ENCODE results near the gene UBQLN4. TPM values are rescaled to one million over a fixed set of nuclear protein-coding genes. Genes with fewer than 3 reads are reported as not detected.

The UBQLN4 gene
- total and polyA plus RNA-seq, 5 donors from 2014 or later = 4.4 to 19.1 (median 6.1) TPM

DNA sequence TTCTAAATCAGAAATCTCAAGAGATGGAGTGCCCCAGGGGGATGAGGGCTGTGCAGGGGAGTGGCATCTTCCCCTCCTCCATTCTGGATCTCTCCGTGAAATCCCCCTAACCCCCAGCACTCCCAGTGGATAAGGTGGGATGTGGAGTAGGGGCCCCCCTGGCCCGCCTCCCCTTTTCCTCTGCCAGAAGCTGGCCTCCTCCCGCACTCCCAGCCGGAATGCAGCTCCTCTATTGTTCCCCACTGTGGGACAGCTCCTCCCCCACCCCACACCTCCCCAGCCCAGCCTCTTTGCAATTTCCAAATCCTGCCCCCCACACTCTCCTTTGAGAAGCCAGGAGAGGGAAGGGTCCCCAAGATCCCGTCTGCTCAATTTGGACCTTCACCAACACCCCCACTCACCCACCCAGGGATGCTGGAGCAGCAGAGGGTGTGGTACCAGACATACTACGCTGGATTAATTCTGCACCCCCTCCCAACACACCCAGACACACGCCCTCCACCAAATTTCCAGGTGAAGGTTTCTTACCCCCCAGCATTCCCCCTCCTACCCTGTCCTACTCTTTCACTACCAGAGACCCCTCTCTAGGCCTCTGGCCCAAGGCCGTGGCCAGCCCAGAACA lies 26.8 kb upstream of the UBQLN4 start:
- Histone ChIP-seq H3K4me3 (ENCODE audit: low read depth, low read length) (no peak overlapping the region), H3K27me3 (ENCODE audit: control insufficient read depth, insufficient read depth, low read length) (peaks cover 14% of the 10 kb centered on the region), H3K9me3 (ENCODE audit: control insufficient read depth in 2 of 2, low read length in 2 of 2) (no peaks in the 10 kb centered on the region), H3K27ac (ENCODE audit: insufficient read depth, low read length, poor library complexity, severe bottlenecking) (no peak overlapping the region), H3K4me1 (ENCODE audit: control insufficient read depth, insufficient read depth, low read length, poor library complexity, severe bottlenecking) (peaks cover 17% of the 10 kb centered on the region), H3K36me3 (ENCODE audit: control insufficient read depth, insufficient read depth, low read length) (no peaks in the 10 kb centered on the region)
- H3K9me3 Mint-ChIP-seq = peaks cover 0 to 2% (median 0%) of the 10 kb centered on the region in 7 donors
- H3K4me3 Mint-ChIP-seq = peak overlapping the region in 1 of 4 donors; percentile 59
- peaks cover 0 to 18% (median 1%) of the 10 kb centered on the region in 4 donors for H3K4me1 Mint-ChIP-seq
- no peaks in the 10 kb centered on the region for H3K36me3 Mint-ChIP-seq
- H3K27ac Mint-ChIP-seq = no peak overlapping the region
- H3K27me3 Mint-ChIP-seq = peaks cover 57% of the 10 kb centered on the region
- DNase-seq (no peak), ATAC-seq (ENCODE audit: low read depth in 2 of 2) (no peak)

GRCh38 chr1:156079762-156080161 lies 26.2 kb upstream of the UBQLN4 start:
- Histone ChIP-seq H3K27me3 (ENCODE audit: control insufficient read depth, insufficient read depth, low read length) (peaks cover 13% of the 10 kb centered on the region), H3K4me3 (ENCODE audit: low read depth, low read length) (no peak overlapping the region), H3K9me3 (ENCODE audit: control insufficient read depth in 2 of 2, low read length in 2 of 2) (no peaks in the 10 kb centered on the region), H3K36me3 (ENCODE audit: control insufficient read depth, insufficient read depth, low read length) (no peaks in the 10 kb centered on the region), H3K27ac (ENCODE audit: insufficient read depth, low read length, poor library complexity, severe bottlenecking) (no peak overlapping the region), H3K4me1 (ENCODE audit: control insufficient read depth, insufficient read depth, low read length, poor library complexity, severe bottlenecking) (peaks cover 17% of the 10 kb centered on the region)
- ATAC-seq (ENCODE audit: low read depth in 2 of 2) (no peak), DNase-seq (no peak)
- Mint-ChIP-seq H3K9me3 (peaks cover 0 to 2% (median 0%) of the 10 kb centered on the region in 7 donors), H3K4me3 (peak overlapping the region; percentile 44 to 66 (median 56)), H3K4me1 (peaks cover 0 to 18% (median 1%) of the 10 kb centered on the region in 4 donors), H3K27ac (no peak overlapping the region), H3K36me3 (no peaks in the 10 kb centered on the region), H3K27me3 (peaks cover 55% of the 10 kb centered on the region)

- no peak overlapping the region for H3K27ac ChIP-seq (ENCODE audit: insufficient read depth, low read length, poor library complexity, severe bottlenecking)
- no peaks in the 10 kb centered on the region for H3K36me3 Mint-ChIP-seq
- peak overlapping the region in 1 of 3 donors; percentile 33 for H3K27ac Mint-ChIP-seq
- H3K4me3 Mint-ChIP-seq = peak overlapping the region in 2 of 4 donors; percentile 3 to 69
- peaks cover 0 to 2% (median 0%) of the 10 kb centered on the region in 7 donors for H3K9me3 Mint-ChIP-seq
- H3K9me3 ChIP-seq (ENCODE audit: control insufficient read depth in 2 of 2, low read length in 2 of 2) = no peaks in the 10 kb centered on the region
- peaks cover 17% of the 10 kb centered on the region for H3K4me1 ChIP-seq (ENCODE audit: control insufficient read depth, insufficient read depth, low read length, poor library complexity, severe bottlenecking)
- H3K4me1 Mint-ChIP-seq = peaks cover 0 to 18% (median 1%) of the 10 kb centered on the region in 4 donors
- DNase-seq (no peak), ATAC-seq (ENCODE audit: low read depth in 2 of 2) (no peak)
- no peak overlapping the region for H3K4me3 ChIP-seq (ENCODE audit: low read depth, low read length)
- H3K36me3 ChIP-seq (ENCODE audit: control insufficient read depth, insufficient read depth, low read length) = no peaks in the 10 kb centered on the region
- H3K27me3 ChIP-seq (ENCODE audit: control insufficient read depth, insufficient read depth, low read length) = peaks cover 3% of the 10 kb centered on the region
- H3K27me3 Mint-ChIP-seq = peaks cover 45% of the 10 kb centered on the region
These were observed 25.1 kb upstream of the UBQLN4 start for GRCh38 chr1:156078728-156079127.

- Mint-ChIP-seq H3K9me3 (peaks cover 0 to 2% (median 0%) of the 10 kb centered on the region in 7 donors), H3K4me1 (peaks cover 0 to 11% (median 0%) of the 10 kb centered on the region in 4 donors), H3K36me3 (no peaks in the 10 kb centered on the region), H3K27ac (no peak overlapping the region), H3K4me3 (no peak overlapping the region), H3K27me3 (peaks cover 35% of the 10 kb centered on the region)
- Histone ChIP-seq H3K9me3 (ENCODE audit: control insufficient read depth in 2 of 2, low read length in 2 of 2) (no peaks in the 10 kb centered on the region), H3K4me3 (ENCODE audit: low read depth, low read length) (no peak overlapping the region), H3K27me3 (ENCODE audit: control insufficient read depth, insufficient read depth, low read length) (no peaks in the 10 kb centered on the region), H3K27ac (ENCODE audit: insufficient read depth, low read length, poor library complexity, severe bottlenecking) (no peak overlapping the region), H3K36me3 (ENCODE audit: control insufficient read depth, insufficient read depth, low read length) (no peaks in the 10 kb centered on the region), H3K4me1 (ENCODE audit: control insufficient read depth, insufficient read depth, low read length, poor library complexity, severe bottlenecking) (peaks cover 8% of the 10 kb centered on the region)
- DNase-seq (no peak), ATAC-seq (ENCODE audit: low read depth in 2 of 2) (no peak)
These were observed 23.8 kb upstream of the UBQLN4 start for GRCh38 chr1:156077430-156077760.

GRCh38 chr1:156076609-156077429 lies 23.2 kb upstream of the UBQLN4 start:
- H3K27ac ChIP-seq (ENCODE audit: insufficient read depth, low read length, poor library complexity, severe bottlenecking) = no peak overlapping the region
- peaks cover 0 to 8% (median 0%) of the 10 kb centered on the region in 4 donors for H3K4me1 Mint-ChIP-seq
- no peak overlapping the region for H3K27ac Mint-ChIP-seq
- peaks cover 35% of the 10 kb centered on the region for H3K27me3 Mint-ChIP-seq
- H3K4me3 Mint-ChIP-seq = no peak overlapping the region
- no peaks in the 10 kb centered on the region for H3K36me3 Mint-ChIP-seq
- H3K9me3 Mint-ChIP-seq = peaks cover 0 to 2% (median 0%) of the 10 kb centered on the region in 7 donors
- H3K9me3 ChIP-seq (ENCODE audit: control insufficient read depth in 2 of 2, low read length in 2 of 2) = no peaks in the 10 kb centered on the region
- H3K4me3 ChIP-seq (ENCODE audit: low read depth, low read length) = no peak overlapping the region
- H3K27me3 ChIP-seq (ENCODE audit: control insufficient read depth, insufficient read depth, low read length) = no peaks in the 10 kb centered on the region
- no peaks in the 10 kb centered on the region for H3K36me3 ChIP-seq (ENCODE audit: control insufficient read depth, insufficient read depth, low read length)
- H3K4me1 ChIP-seq (ENCODE audit: control insufficient read depth, insufficient read depth, low read length, poor library complexity, severe bottlenecking) = peaks cover 2% of the 10 kb centered on the region
- ATAC-seq (ENCODE audit: low read depth in 2 of 2) = no peak
- DNase-seq = no peak

DNA sequence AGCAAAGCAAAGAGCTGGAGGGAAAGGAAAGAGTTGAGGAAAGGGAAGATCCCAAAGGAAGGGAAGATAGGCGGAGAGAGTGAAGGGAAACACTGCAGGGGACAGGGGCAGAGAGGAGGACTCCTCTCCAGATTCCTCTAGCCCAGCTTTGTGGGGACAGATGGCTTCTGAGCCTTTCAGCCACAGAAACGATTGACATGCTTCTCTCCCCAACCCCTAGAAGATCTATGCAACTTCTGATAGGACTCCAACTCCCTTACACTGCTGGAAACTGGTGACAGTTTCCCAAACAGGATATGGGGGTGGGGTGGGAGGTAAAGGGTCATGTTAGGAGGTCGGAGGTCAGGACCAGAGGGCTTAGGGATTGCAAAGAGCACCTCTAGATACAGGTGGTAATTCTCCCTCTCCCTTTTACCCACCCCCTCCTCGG lies 22.2 kb upstream of the UBQLN4 start:
- H3K4me3 Mint-ChIP-seq = peak overlapping the region in 1 of 4 donors; percentile 50
- no peak overlapping the region for H3K4me3 ChIP-seq (ENCODE audit: low read depth, low read length)
- H3K27me3 ChIP-seq (ENCODE audit: control insufficient read depth, insufficient read depth, low read length) = no peaks in the 10 kb centered on the region
- ATAC-seq (ENCODE audit: low read depth in 2 of 2) (no peak), DNase-seq (no peak)
- H3K36me3 Mint-ChIP-seq = no peaks in the 10 kb centered on the region
- H3K27ac ChIP-seq (ENCODE audit: insufficient read depth, low read length, poor library complexity, severe bottlenecking) = no peak overlapping the region
- H3K4me1 ChIP-seq (ENCODE audit: control insufficient read depth, insufficient read depth, low read length, poor library complexity, severe bottlenecking) = no peaks in the 10 kb centered on the region
- H3K9me3 Mint-ChIP-seq = peaks cover 0 to 2% (median 0%) of the 10 kb centered on the region in 7 donors
- peaks cover 0 to 3% (median 0%) of the 10 kb centered on the region in 4 donors for H3K4me1 Mint-ChIP-seq
- H3K36me3 ChIP-seq (ENCODE audit: control insufficient read depth, insufficient read depth, low read length) = no peaks in the 10 kb centered on the region
- no peak overlapping the region for H3K27ac Mint-ChIP-seq
- peaks cover 25% of the 10 kb centered on the region for H3K27me3 Mint-ChIP-seq
- H3K9me3 ChIP-seq (ENCODE audit: control insufficient read depth in 2 of 2, low read length in 2 of 2) = no peaks in the 10 kb centered on the region

- DNase-seq = no peak
- H3K4me1 ChIP-seq (ENCODE audit: control insufficient read depth, insufficient read depth, low read length, poor library complexity, severe bottlenecking) = no peaks in the 10 kb centered on the region
- Mint-ChIP-seq H3K4me1 (peaks cover 0 to 3% (median 0%) of the 10 kb centered on the region in 4 donors), H3K27ac (no peak overlapping the region), H3K27me3 (peaks cover 25% of the 10 kb centered on the region), H3K9me3 (peaks cover 0 to 2% (median 0%) of the 10 kb centered on the region in 7 donors), H3K36me3 (no peaks in the 10 kb centered on the region), H3K4me3 (no peak overlapping the region)
- H3K4me3 ChIP-seq (ENCODE audit: low read depth, low read length) = no peak overlapping the region
- no peak for ATAC-seq (ENCODE audit: low read depth in 2 of 2)
- no peak overlapping the region for H3K27ac ChIP-seq (ENCODE audit: insufficient read depth, low read length, poor library complexity, severe bottlenecking)
- no peaks in the 10 kb centered on the region for H3K9me3 ChIP-seq (ENCODE audit: control insufficient read depth in 2 of 2, low read length in 2 of 2)
- no peaks in the 10 kb centered on the region for H3K27me3 ChIP-seq (ENCODE audit: control insufficient read depth, insufficient read depth, low read length)
- H3K36me3 ChIP-seq (ENCODE audit: control insufficient read depth, insufficient read depth, low read length) = no peaks in the 10 kb centered on the region
These were observed 21.6 kb upstream of the UBQLN4 start for GRCh38 chr1:156075162-156075561.
